Stimulated activated CD8-positive, alpha-beta memory T cell treated with anti-CD3 and anti-CD28 coated beads, Interleukin-7, amount 100 ng/mL, for 48 hours (primary cell): ENCODE measurements around the gene SLC16A6.
"Not testable (repeated sequence)": the region's sequence is repeated elsewhere in the genome, so short reads cannot be mapped to it uniquely, and the experiment has no call there.

Source experiments
- DNase-seq, 2 donors: peaks; one replicate each; pipeline ENCODE4 v3.0.0-alpha.2; 2020; ENCODE audit warnings: low read depth in 1 of 2; ENCODE audit errors: extremely low read depth in 1 of 2

SLC16A6 gene

DNA sequence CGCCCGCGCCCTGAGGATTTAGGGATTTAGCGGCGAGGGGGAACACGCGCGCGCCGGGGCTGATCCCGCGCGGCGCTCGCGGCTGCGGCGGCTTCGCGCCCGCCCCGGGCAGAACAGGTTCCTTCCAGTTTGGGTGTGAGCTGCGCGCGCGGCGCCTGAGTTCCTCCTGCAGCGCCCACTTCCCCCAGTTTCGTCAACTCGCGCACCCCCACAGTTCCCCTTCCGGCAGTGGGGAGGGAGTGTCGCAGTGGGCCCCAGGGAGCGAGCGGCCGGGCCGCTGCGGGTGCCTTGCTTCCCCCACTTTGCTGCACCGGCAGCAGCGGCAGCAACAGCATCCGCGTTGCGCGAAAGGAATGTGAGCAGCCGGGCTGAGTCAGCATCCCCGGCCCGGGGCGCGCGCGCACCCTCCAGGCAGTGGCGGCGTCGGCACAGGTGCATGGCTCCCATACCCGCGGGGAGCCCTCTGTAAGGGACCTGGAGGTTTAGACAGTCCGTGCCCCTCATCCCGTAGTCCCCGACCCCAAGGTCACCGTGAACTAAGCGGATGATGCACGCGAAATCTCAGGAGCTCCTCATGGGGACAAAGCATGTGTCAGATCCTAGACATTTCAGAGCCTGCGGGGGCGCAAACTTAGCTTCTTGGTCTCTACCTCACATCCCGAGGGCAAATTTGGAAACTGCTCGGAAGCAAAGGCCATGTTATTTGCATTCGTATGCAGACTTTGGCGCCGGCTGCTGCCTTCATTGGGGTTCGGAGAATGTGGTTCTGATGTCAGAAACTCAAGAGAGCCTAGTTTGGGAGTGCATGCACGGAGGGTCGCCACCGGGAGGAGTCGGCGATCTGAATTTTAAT lies 1.1 kb upstream of the SLC16A6 start:
- DNase-seq, result peak; percentile 84

- no peak for DNase-seq
Observed at GRCh38 chr17:68290268-68290954, 516 bp downstream of the SLC16A6 start.

- DNase-seq, result no peak
Observed at GRCh38 chr17:68289936-68290267, 1.0 kb downstream of the SLC16A6 start.

- DNase-seq, result no peak
Observed at GRCh38 chr17:68289473-68289872, 1.5 kb downstream of the SLC16A6 start.

GRCh38 chr17:68288804-68289203 lies 2.1 kb downstream of the SLC16A6 start:
- no peak for DNase-seq

DNA sequence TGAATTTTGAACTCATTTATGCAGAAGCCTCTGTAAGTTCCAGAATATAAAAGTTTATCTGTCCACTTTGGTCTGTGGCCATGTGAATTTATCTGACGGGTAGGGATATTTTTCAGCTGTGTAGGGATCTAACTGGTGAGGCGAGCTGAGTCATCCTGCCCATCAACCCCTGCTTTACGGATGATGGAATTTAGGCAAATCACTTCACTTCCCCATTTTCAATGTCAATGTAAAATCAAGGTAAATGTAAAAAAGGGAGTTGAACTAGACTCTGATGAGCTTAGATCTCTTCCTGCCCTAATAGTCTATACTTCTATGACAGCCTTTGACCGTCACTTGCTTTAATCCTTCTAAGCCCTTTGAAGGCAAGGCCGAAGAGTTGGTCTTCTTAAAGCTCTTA lies 2.6 kb downstream of the SLC16A6 start:
- DNase-seq, result no peak

DNA sequence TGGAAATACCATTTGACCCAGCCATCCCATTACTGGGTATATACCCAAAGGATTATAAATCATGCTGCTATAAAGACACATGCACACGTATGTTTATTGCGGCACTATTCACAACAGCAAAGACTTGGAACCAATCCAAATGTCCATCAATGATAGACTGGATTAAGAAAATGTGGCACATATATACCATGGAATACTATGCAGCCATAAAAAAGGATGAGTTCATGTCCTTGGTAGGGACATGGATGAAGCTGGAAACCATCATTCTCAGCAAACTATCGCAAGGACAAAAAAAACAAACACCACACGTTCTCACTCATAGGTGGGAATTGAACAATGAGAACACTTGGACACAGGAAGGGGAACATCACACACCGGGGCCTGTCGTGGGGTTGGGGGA lies 9.0 kb downstream of the SLC16A6 start:
- not testable (repeated sequence) for DNase-seq

GRCh38 chr17:68277807-68278206 lies 13.1 kb downstream of the SLC16A6 start:
- no peak for DNase-seq

GRCh38 chr17:68276339-68276738 lies 14.6 kb downstream of the SLC16A6 start:
- not testable (repeated sequence) for DNase-seq

GRCh38 chr17:68273722-68274121 lies 17.2 kb downstream of the SLC16A6 start:
- no peak for DNase-seq

- DNase-seq, result not testable (repeated sequence)
Observed at GRCh38 chr17:68265833-68266232, 25.1 kb downstream of the SLC16A6 start.

DNA sequence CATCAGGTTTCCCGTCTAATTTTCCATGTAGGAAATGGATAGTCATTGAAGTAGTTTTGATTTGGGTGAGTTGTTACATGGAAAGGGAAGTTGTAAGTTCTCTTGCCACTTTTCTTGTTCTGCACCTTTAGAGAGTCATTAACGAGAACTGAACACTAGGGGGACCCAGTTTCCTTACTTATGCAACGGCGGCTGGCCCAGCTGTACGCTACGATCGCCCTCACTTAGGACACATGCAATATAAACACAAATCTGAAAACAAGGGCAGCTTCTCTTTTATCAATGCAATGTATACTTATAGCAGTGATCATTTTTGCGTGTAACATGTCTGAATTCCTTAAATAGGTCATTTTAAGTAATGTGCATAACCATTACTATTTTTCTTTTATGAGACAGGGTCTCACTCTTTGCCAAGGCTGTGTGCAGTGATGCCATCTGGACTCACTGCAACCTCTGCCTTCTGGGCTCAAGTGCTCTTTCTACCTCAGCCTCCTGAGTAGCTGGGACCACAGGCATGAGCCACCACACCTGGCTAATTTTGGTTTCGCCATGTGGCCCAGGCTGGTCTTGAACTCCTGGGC lies 27.7 kb downstream of the SLC16A6 start:
- DNase-seq, result not testable (repeated sequence)

DNA sequence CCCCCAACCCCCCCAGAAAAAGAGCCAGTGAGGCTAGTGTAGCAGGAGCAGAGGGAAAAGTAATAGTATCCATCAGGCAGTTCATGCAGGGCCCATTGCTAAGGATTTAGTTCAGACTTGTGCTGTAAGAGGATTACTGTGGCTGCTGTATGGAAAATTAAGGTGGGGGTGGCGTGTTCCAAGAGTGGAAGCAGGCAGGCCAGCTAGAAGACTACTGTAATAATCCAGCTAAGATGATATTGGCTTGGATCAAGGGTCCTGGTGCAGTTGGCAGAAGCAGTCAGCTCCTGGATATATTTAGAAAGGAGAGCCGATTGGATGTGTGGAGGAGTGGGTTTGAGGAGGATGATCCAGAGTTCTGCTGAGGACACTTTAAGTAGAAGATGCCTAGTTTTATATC lies 28.5 kb downstream of the SLC16A6 start:
- DNase-seq, result not testable (repeated sequence)

DNA sequence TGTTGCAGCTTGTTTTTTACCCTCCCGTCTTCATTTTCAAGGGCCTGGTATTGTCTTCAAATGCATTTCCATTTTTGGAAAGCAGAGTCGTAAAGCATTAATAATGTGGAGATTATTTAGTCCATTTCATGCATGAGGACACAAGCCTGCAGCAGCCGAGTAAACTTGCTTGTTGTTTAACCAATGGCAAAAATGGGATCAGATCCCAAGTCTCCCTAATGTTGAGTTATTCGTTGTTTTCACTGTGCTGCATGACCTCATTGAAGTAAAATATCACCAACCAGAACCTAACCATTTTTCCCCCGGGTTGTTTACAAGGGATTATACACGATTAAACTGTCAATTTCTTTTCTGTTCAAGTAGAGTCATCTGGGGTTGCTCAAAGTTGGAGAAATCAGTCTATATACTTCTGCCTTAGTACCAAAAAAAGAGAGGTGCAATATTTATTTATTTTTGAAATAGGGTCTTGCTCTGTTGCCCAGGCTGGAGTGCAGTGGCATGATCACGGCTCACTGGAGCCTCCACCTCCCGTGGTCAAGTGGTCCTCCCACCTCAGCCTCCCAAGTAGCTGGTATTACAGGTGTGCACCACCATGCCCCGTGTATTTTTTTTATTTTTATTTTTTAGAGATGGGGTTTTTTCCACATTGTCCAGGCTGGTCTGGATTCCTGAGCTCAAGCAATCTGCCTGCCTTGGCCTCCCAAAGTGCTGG lies 30.7 kb downstream of the SLC16A6 start:
- no peak for DNase-seq

GRCh38 chr17:68259648-68259951 lies 31.3 kb downstream of the SLC16A6 start:
- not testable (repeated sequence) for DNase-seq

- DNase-seq, result peak; percentile 61 to 66
Observed at GRCh38 chr17:68258890-68259647, 31.9 kb downstream of the SLC16A6 start.

DNA sequence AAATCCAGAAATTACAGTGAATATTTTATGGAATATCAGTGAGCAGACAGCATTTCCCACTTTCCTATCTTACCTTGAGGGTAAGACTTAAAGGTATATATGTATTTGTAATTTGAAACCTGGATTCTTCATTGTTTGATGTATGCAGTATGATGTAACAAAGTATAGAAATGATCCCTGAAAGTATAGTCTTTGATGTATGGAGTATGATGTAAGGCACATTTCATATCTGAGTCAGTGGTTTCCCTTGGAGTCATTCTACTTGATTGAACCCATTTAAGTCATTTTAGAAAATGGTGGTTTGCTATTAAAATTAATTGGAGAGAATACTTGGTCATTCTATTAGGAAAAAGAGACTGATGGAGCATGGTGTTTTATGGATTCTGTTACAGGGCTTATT lies 33.0 kb downstream of the SLC16A6 start:
- no peak for DNase-seq

DNA sequence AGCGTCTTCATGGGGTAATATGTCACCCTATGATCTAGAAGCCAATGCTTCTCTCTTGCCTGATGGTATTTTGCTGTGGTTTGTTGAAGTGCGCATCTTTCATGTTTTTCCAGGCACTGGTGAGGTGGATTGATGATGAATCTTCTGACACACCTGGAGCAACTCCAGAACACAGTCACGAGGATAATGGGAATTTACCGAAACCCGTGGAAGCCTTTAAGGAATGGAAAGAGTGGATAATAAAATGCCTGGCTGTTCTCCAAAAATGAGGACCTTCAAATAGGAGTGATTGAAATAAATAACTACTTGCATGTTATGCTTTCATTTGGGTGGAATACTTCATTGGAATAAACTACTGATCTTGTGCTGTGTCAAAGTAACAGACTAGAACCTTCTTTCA lies 34.2 kb downstream of the SLC16A6 start:
- not testable (repeated sequence) for DNase-seq

GRCh38 chr17:68255731-68256538 lies 35.0 kb downstream of the SLC16A6 start:
- DNase-seq, result no peak

- no peak for DNase-seq
Observed at GRCh38 chr17:68255151-68255550, 35.8 kb downstream of the SLC16A6 start.
